HEK293 (cell line): Measurements from ENCODE around the gene RNF214.

ENCODE experiments used
- CTCF ChIA-PET: fragments of 350-600 bp; formaldehyde crosslinking; extraction: SDS; loops from one replicate; lab custom pipeline; 2021; ENCODE audit warnings: antibody characterized with exemption; lab: Yijun Ruan, JAX
- POLR2A ChIA-PET: fragments of 300-600 bp; formaldehyde crosslinking; extraction: SDS; loops from one replicate; lab custom pipeline; 2020; ENCODE audit warnings: antibody characterized with exemption, inconsistent platforms; lab: Yijun Ruan, JAX
- H3K27ac ChIP-seq: fragments of 200-500 bp; sonication (Bioruptor generic); 2 replicates; pipeline ENCODE4 v1.5.1; 2014; ENCODE audit warnings: low read depth, low read length, control low read depth, inconsistent platforms; ENCODE audit errors: extremely low read depth
- H3K36me3 ChIP-seq, 2 experiments: fragments of 200-500 bp in 1 of 2; sonication (Bioruptor generic) in 1 of 2; 1 replicate in 1 of 2; 2 replicates in 1 of 2; pipeline ENCODE4 v1.5.1; 2014 to 2017; ENCODE audit warnings: inconsistent platforms in 2 of 2, low read length in 2 of 2; ENCODE audit not compliant: control insufficient read depth in 2 of 2, insufficient read depth in 1 of 2
- H3K4me1 ChIP-seq: fragments of 200-500 bp; sonication (Bioruptor generic); 2 replicates; pipeline ENCODE4 v1.5.1; 2014; ENCODE audit warnings: mild to moderate bottlenecking, low read length, inconsistent platforms; ENCODE audit not compliant: control insufficient read depth, insufficient read depth
- H3K4me3 ChIP-seq: 2 replicates; pipeline ENCODE4 v1.5.1; 2011; ENCODE audit warnings: low read depth, mild to moderate bottlenecking, control low read depth, low read length, moderate library complexity
- H3K9me3 ChIP-seq: fragments of 200-500 bp; sonication (Bioruptor generic); 2 replicates; pipeline ENCODE4 v1.5.1; 2014; ENCODE audit warnings: low read depth, low read length, inconsistent platforms; ENCODE audit not compliant: control insufficient read depth, insufficient read depth
- BCL11A ChIP-seq: fragments of 450-650 bp; formaldehyde crosslinking; IDR thresholded peaks from 2 replicates; pipeline ENCODE4 v1.5.1; 2016; ENCODE audit warnings: low read depth, missing biosample characterization, missing genetic modification characterization
- GLI4 ChIP-seq: fragments of 450-650 bp; formaldehyde crosslinking; IDR thresholded peaks from 2 replicates; pipeline ENCODE4 v1.5.1; 2016; ENCODE audit warnings: missing biosample characterization, missing genetic modification characterization
- HOXA7 ChIP-seq: sonication (generic); formaldehyde crosslinking; IDR thresholded peaks from 2 replicates; pipeline ENCODE4 v1.8.1; 2022; ENCODE audit warnings: missing genetic modification reagents, borderline replicate concordance
- HOXC10 ChIP-seq: sonication (generic); formaldehyde crosslinking; IDR thresholded peaks from 2 replicates; pipeline ENCODE4 v1.8.1; 2023; ENCODE audit warnings: mild to moderate bottlenecking, missing genetic modification reagents
- IKZF3 ChIP-seq: fragments of 450-650 bp; IDR thresholded peaks from 2 replicates; pipeline ENCODE4 v1.5.0; 2018; ENCODE audit warnings: missing biosample characterization, mild to moderate bottlenecking, missing genetic modification characterization, moderate library complexity
- PRDM1 ChIP-seq: fragments of 450-650 bp; formaldehyde crosslinking; IDR thresholded peaks from 2 replicates; pipeline ENCODE4; 2016; ENCODE audit warnings: missing biosample characterization, missing genetic modification characterization
- ZNF169 ChIP-seq: fragments of 450-650 bp; formaldehyde crosslinking; IDR thresholded peaks from 2 replicates; pipeline ENCODE4 v1.5.1; 2016; ENCODE audit warnings: missing biosample characterization, missing genetic modification characterization
- ZNF266 ChIP-seq: fragments of 450-650 bp; formaldehyde crosslinking; IDR thresholded peaks from 2 replicates; pipeline ENCODE4 v1.5.1; 2016; ENCODE audit warnings: missing biosample characterization, missing genetic modification characterization, low read depth
- ZNF274 ChIP-seq, 2 experiments: fragments of 200-500 bp in 1 of 2; fragments of 450-650 bp in 1 of 2; sonication (Bioruptor generic) in 1 of 2; formaldehyde crosslinking in 1 of 2; IDR thresholded peaks; 2 replicates each; pipeline versions ENCODE4 v1.5.1 to v1.6.1; 2014 to 2016; ENCODE audit warnings: borderline replicate concordance in 1 of 2, inconsistent platforms in 1 of 2, low read length in 1 of 2, missing biosample characterization in 1 of 2, missing genetic modification characterization in 1 of 2
- ZNF292 ChIP-seq: fragments of 450-650 bp; formaldehyde crosslinking; IDR thresholded peaks from 2 replicates; pipeline ENCODE4 v1.5.1; 2016; ENCODE audit warnings: low read depth, missing biosample characterization, missing genetic modification characterization, borderline replicate concordance
- ZNF354C ChIP-seq: fragments of 450-650 bp; formaldehyde crosslinking; IDR thresholded peaks from 2 replicates; pipeline ENCODE4 v1.5.1; 2016; ENCODE audit warnings: missing biosample characterization, missing genetic modification characterization, low read depth, borderline replicate concordance
- ZNF423 ChIP-seq: fragments of 450-650 bp; formaldehyde crosslinking; IDR thresholded peaks from 2 replicates; pipeline ENCODE4 v1.5.1; 2016; ENCODE audit warnings: missing biosample characterization, missing genetic modification characterization
- ZNF555 ChIP-seq: fragments of 450-650 bp; formaldehyde crosslinking; conservative IDR thresholded peaks from 2 replicates; pipeline ENCODE4 v1.5.1; 2017; ENCODE audit warnings: missing biosample characterization, mild to moderate bottlenecking, missing genetic modification characterization, inconsistent platforms
- ZNF621 ChIP-seq: fragments of 450-650 bp; formaldehyde crosslinking; IDR thresholded peaks from 2 replicates; pipeline ENCODE4 v1.5.1; 2017; ENCODE audit warnings: missing biosample characterization, missing genetic modification characterization
- ZNF623 ChIP-seq: fragments of 450-650 bp; formaldehyde crosslinking; IDR thresholded peaks from 2 replicates; pipeline ENCODE4 v1.5.1; 2016; ENCODE audit warnings: missing biosample characterization, missing genetic modification characterization
- ZNF624 ChIP-seq: fragments of 450-650 bp; formaldehyde crosslinking; IDR thresholded peaks from 2 replicates; pipeline ENCODE4 v1.5.1; 2017; ENCODE audit warnings: missing biosample characterization, missing genetic modification characterization
- ZNF654 ChIP-seq: fragments of 450-650 bp; formaldehyde crosslinking; IDR thresholded peaks from 2 replicates; pipeline ENCODE4 v1.5.1; 2016; ENCODE audit warnings: low read depth, missing biosample characterization, missing genetic modification characterization
- ZNF660 ChIP-seq: fragments of 450-650 bp; IDR thresholded peaks from 2 replicates; pipeline ENCODE4 v1.5.1; 2018; ENCODE audit warnings: missing biosample characterization, mild to moderate bottlenecking, missing genetic modification characterization
- ZNF776 ChIP-seq: fragments of 450-650 bp; formaldehyde crosslinking; IDR thresholded peaks from 2 replicates; pipeline ENCODE4 v1.5.0; 2017; ENCODE audit warnings: missing biosample characterization, missing genetic modification characterization, borderline replicate concordance
- TF ChIP-seq, protein P1 (sequence below): fragments of 450-650 bp; formaldehyde crosslinking; IDR thresholded peaks from 2 replicates; pipeline ENCODE4 v1.5.1; 2016; ENCODE audit warnings: missing biosample characterization, missing genetic modification characterization
- TF ChIP-seq, protein P2 (sequence below): fragments of 450-650 bp; formaldehyde crosslinking; IDR thresholded peaks from 2 replicates; pipeline ENCODE4 v1.5.1; 2016; ENCODE audit warnings: missing biosample characterization, missing genetic modification characterization

RNF214 gene

DNA sequence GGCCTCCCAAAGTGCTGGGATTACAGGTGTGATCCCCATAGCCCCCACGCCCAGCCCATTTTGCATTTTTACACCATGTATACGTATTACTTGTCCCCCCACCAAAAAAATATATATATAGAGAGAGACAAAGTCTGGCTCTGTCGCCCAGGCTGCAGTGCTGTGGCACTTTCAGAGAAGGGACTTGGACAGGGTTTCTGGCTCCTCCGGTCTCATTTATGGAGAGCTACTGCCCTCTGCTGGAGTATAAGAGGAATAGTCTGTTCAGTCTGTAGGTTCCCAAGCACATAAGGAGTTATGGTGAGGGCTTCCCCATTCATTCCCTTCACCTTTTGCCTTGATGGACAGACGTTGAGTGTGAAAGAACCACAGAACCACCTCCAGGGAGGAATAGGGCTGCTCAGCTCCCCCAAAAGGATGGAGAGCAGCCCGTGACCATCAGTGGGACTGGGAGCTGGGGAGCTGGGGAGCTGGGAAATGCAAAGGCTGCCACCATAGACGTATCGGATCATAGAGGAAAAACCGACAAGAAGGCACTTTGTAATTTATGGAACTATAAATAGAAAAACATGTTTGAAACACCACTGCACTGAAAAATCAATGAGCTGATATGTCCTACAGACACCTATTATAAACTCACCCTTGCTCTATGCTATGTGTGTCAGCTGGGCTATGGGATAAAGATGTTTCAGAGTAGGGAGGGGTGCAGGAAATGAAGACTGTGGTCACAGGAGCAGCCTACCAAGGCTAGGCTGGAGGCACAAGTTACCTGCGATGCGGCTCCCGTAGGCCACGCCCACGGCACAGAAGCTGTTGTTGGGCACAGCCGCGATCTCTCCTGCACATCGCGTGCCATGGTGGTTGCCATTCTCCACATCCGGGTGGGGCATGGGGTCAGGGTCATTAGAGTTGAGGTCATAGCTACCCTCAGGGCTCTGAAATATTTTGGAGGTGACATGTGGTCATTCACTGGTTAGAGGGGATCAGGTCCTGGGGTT lies 5.8 kb upstream of the RNF214 start:
- TF ChIP-seq ZNF555 (tag by site-specific recombination) = no peak
- peak; percentile 89 for TF ChIP-seq ZNF654 (tag by site-specific recombination)
- TF ChIP-seq ZNF354C = no peak
- TF ChIP-seq ZNF660 = 0 out of 2 replicates have a peak, but pooled peaks have one; percentile 35
- no peak for TF ChIP-seq ZNF423 (tag by site-specific recombination)
- no peak for TF ChIP-seq IKZF3 (tag by site-specific recombination)
- Histone ChIP-seq H3K9me3 (no peaks in the 10 kb centered on the region), H3K4me3 (no peak overlapping the region), H3K27ac (no peak overlapping the region), H3K4me1 (peaks cover 3% of the 10 kb centered on the region; the same call in 1 of the 2 replicates), H3K36me3 (peaks cover 0 to 74% of the 10 kb centered on the region in 2 experiments; a peak in 1 of 3 replicates)
- CTCF ChIA-PET = interaction anchor here (0.6 to 8.1 kb wide), 37 partner anchors 8 to 733 kb away, joined by 3 to 71 read pairs (median 4); partner anchors contain the start of genes APOA5 and SIDT2
- POLR2A ChIA-PET = interaction anchor here (0.5 to 2.0 kb wide), 6 partner anchors 24 to 410 kb away, joined by 3 to 7 read pairs (median 4); partner anchors contain the start of genes PAFAH1B2 and SIDT2

DNA sequence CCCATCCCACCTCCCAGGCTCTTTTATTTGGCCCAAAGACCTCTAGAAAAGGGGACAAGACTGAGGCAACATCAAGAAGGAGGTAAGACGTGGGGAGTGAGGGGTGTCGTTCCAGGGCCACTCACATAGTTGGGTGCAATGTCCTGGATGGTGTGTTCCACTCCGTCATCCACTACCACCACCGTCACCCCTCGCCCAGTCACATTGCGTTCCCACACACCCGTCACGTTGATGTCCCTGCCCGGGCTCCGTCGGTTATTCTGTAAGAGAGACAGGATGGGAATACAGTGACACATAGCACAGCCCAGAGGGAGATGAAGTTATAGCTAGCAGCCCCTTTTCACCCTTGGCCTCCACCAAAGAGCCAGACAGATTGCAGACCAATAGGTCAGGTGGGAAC lies 4.4 kb upstream of the RNF214 start:
- no peak overlapping the region for H3K27ac ChIP-seq
- H3K36me3 ChIP-seq = peaks cover 0 to 70% of the 10 kb centered on the region in 2 experiments; a peak in 1 of 3 replicates
- H3K9me3 ChIP-seq = no peaks in the 10 kb centered on the region
- CTCF ChIA-PET = interaction anchor here (0.7 to 8.1 kb wide), 4 partner anchors 48 to 581 kb away, joined by 3 to 71 read pairs (median 4); partner anchors contain the start of gene SIDT2
- TF ChIP-seq ZNF621 (tag by site-specific recombination) (no peak), BCL11A (tag by site-specific recombination) (no peak), ZNF169 (tag by site-specific recombination) (no peak), ZNF274 (IDR thresholded peaks at IDR 0.05; ENCODE audit: low read length) (no peak), ZNF274 (tag by site-specific recombination; IDR thresholded peaks at IDR 0.05; ENCODE audit: borderline replicate concordance) (no peak), GLI4 (no peak), ZNF555 (tag by site-specific recombination) (no peak), ZNF292 (tag by site-specific recombination) (no peak), ZNF776 (tag by site-specific recombination) (no peak), ZNF623 (tag by site-specific recombination) (no peak), HOXA7 (CRISPR knock-in tag) (no peak), ZNF624 (tag by site-specific recombination) (no peak), PRDM1 (tag by site-specific recombination) (no peak), ZNF266 (tag by site-specific recombination) (no peak), HOXC10 (CRISPR knock-in tag) (no peak)
- TF ChIP-seq, protein P1, sequence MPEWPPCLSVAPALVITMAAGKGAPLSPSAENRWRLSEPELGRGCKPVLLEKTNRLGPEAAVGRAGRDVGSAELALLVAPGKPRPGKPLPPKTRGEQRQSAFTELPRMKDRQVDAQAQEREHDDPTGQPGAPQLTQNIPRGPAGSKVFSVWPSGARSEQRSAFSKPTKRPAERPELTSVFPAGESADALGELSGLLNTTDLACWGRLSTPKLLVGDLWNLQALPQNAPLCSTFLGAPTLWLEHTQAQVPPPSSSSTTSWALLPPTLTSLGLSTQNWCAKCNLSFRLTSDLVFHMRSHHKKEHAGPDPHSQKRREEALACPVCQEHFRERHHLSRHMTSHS (tag by site-specific recombination) = no peak
- TF ChIP-seq, protein P2, sequence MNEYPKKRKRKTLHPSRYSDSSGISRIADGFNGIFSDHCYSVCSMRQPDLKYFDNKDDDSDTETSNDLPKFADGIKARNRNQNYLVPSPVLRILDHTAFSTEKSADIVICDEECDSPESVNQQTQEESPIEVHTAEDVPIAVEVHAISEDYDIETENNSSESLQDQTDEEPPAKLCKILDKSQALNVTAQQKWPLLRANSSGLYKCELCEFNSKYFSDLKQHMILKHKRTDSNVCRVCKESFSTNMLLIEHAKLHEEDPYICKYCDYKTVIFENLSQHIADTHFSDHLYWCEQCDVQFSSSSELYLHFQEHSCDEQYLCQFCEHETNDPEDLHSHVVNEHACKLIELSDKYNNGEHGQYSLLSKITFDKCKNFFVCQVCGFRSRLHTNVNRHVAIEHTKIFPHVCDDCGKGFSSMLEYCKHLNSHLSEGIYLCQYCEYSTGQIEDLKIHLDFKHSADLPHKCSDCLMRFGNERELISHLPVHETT = no peak
- H3K4me3 ChIP-seq = no peak overlapping the region
- POLR2A ChIA-PET = interaction anchor here (2.0 kb wide), 1 partner anchor 84 kb away, joined by 7 read pairs; the partner anchor contains the start of gene PAFAH1B2
- no peaks in the 10 kb centered on the region for H3K4me1 ChIP-seq
